NCI-H2196 (cell line): ENCODE results near the gene ZNF479.
"Not testable (repeated sequence)": the region's sequence is repeated elsewhere in the genome, so short reads cannot be mapped to it uniquely, and the experiment has no call there.

Source experiments
- DNase-seq: peaks from one replicate; lab custom pipeline; 2025; ENCODE audit not compliant: unreplicated experiment; lab: John Stamatoyannopoulos, UW

ZNF479 gene

DNA sequence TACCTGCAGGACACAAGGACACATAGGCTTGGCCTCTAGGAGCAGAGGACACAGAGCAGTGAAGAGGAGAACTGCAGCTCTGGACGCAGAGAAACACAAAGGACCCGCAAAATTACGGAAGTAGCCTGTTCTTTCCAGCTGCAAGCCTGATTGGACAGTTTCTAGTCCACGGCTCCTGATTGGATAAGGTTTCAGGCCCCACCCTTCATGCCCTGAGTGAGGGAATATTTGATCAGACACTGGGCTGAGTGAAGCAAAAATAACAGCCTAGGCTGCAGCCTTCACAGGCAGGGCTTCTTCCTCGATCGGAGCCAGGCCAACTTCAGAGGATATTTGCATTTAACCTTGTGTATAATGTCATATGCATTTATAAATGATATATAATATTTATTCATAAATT lies at the start of gene ZNF479:
ZNF479 (minus strand) TSS at position 101 of the 400 bp plus-strand sequence. CDS start 112 bp downstream, outside the sequence.
- DNase-seq: not testable (repeated sequence)

DNA sequence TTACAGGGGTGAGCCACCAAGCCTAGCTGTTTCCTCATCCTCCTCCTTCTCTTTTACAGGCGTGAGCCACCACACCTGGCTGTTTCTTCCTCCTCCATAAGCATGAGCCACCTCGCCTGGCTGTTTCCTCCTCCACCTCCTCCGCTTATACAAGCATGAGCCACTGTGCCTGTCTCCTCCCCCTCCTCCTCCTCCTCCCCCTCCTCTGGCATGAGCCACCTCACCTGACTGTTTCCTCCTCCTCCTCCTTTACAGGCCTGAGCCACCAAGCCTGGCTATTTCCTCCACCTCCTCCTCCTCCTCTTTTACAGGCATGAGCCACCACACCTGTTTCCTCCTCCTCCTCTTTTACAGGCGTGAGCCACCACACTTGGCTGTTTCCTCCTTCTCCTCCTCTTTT lies 49.8 kb upstream of the ZNF479 start:
- DNase-seq: no peak

DNA sequence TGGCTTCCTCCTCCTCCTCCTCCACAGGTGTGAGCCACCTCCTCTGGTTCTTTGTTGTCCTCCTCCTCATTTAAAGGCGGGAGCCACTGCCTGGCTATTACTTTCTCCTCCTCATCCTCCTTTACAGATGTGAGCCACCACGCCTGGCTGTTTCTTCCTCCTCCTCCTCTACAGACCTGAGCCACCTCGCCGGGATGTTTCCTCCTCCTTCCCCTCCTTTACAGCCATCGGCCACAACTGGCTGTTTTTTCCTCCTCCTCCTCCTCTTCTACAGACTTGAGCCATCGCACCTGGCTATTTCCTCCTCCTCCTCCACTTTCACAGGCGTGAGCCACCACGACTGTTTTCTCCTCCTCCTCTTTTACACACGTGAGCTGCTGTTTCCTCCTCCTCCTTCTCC lies 49.0 kb upstream of the ZNF479 start:
- DNase-seq: no peak

DNA sequence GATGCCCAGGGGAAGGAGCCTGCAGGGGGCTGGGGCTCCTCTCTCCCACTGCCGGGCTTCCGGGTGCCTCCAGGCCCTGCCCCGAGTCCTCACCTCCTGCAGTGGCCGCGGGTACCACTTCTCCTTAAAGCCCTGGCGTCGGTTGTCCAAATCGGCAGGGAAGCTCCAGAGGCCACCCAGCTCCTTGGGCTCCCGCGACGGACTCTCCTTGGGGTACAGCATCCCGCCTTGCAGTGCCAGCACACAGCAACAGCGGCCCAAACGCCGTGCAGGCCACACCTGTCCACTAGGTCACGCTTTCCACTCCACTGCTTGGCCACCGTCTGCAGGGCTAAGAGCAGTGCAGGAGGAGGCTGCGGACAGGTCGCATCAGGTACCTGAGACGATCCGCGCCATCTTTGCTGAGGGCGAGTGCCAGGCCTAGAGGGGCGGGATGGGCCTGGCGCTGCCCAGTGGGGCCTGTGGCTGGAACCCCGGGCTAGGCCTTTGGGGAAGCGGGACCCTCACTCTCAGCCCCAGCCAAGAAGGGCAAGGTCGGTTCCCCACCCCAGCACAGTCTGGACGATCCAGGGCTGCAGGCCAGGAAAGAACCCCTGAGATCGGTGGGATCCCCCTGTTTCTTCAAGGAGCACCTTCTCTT lies 47.7 kb upstream of the ZNF479 start:
- no peak for DNase-seq

DNA sequence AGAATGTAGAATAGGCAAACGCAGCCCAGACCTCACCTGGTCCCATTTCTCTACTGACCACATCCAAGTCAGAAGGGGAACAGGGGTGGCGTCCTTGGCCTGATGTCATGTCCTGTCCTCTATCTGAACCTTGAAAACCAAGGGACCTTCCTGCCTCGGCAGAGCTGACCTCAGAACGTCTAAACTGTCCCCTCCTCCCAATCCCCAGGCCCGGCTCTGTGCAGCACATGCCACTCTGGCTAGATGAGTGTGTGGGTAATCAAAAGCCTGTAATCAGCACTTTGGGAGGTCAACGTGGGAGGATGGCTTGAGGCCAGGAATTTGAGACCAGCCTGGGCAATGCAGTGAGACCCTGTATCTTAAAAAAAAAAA lies 46.5 kb upstream of the ZNF479 start:
- no peak for DNase-seq

DNA sequence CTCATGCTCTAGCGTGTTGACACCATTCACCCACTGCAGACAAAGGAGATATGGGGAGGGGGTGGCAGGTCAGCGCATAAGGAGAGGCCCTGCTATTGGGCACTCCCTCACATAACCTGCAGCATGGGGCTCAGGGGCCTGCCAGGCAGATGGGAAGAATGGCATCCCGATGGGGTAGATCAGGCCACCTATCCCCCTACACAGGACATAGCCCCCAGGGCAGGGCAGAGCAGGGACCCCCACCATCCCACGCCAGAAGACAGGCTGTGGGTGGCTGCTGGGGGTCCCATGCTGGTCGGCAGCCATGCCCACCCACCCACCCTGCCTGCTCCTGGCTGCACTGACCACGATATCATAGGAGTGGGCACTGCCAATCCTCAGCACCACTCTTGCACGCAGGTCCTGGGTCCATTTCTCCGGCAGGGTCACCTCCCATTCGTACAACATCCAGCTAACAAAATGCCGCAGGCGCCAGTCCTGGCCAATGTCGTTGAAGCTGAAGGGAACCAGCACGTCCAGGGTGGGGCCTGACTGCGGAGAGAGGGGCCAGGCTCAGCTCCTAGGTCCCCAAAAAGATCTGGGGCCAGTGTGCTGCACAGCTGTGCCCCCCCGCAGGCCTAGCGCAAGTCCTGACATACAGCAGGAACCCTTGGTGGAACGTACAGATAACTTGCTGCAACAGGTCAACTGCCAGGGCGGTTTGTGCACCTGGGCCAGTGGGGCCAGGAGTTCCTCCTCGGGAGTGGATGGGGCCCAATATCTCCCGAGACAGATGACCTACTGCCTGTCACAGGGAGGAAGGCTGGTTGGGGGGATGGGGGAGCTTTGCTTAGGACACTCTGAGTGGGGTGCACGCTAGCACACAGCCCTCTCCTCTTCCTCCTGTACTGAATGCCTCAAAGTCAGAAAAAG lies 45.9 kb upstream of the ZNF479 start:
- DNase-seq: no peak

DNA sequence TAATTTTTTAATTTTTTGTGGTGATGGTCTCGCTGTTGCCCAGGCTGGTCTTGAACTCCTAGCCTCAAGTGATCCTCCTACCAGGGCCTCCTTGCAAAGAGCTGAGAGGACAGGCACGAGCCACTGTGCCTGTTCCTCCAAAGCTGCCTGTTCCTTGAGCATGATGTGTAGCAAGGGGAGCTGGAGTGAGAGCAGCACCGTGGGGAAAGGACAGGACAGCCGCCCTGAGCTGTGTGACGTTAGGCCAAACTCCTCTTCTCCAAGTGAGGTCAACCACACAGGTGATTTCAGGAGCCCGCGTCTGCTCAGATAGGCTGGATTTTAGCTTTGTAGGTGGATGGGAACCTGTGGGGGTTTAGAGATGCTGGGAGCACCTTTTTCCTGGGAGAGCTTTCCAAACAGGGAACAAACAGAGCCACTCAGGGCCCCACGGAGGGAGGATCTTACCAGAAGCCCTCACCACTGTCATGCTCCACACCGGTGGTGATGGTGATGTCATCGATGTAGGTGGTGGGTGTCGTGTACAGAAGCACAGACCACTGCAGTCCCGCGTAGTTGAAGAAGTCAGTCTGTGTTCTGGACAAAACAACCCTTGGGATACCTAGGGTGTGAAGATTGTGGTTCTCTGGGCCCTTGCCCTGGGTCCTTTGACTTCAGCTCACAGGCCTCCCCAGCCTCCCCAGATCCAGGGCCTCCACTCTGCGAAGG lies 44.8 kb upstream of the ZNF479 start:
- DNase-seq: no peak

DNA sequence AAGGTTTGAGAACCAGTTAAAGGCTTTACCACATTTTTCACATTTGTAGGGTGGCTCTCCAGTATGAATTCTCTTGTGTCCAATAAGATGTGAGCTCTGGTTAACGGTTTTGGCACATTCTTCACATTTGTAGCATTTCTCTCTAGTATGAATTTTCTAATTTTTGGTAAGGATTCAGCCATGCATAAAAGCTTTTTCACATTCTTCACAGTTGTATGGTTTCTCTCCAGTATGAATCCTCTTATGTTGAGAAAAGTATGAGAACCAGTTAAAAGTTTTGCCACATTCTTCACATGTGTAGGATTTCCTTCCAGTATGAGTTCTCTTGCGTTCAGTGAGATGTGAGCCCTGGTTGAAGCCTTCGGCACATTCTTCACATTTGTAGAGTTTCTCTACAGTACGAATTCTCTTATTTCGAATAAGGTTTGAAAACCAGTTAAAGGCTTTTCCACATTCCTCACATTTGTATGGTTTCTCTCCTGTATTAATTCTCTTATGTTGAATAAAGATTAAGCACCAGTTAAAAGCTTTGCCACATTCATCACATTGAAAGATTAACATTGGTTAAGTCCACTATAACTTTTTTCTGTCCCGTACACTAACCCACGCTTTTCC lies 33.2 kb upstream of the ZNF479 start:
- DNase-seq: no peak

DNA sequence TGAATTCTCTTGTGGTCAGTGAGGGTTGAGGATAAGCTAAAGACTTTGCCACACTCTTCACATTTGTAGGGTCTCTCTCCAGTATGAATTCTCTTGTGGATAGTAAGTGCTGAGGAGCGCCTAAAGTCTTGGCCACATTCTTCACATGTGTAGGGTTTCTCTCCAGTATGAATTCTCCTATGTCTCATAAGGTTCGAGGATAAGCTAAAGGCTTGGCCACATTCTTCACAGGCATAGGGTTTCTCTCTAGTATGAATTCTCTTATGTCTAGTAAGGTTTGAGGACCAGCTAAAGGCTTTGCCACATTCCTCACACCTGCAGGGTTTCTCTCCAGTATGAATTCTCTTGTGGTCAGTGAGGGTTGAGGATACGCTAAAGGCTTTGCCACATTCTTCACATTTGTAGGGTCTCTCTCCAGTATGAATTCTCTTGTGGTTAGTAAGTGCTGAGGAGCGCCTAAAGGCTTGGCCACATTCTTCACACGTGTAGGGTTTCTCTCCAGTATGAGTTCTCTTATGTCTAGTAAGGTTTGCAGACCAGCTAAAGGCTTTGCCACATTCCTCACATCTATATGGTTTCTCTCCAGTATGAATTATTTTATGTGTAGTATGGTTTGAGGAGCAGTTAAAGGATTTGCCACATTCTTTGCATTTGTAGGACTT lies 12.0 kb downstream of the ZNF479 start:
- not testable (repeated sequence) for DNase-seq
